Activated naive CD4-positive, alpha-beta T cell treated with Interleukin-2 at 50 U/mL for 16 hours (primary cell): Measurements from ENCODE around the gene FOXO4.

Experiments
- DNase-seq: peaks from one replicate; pipeline ENCODE4 v3.0.0-alpha.2; 2020

The FOXO4 gene

GRCh38 chrX:71147496-71148277 lies 52.0 kb downstream of the FOXO4 start:
- no peak for DNase-seq

GRCh38 chrX:71148278-71148663 lies 52.6 kb downstream of the FOXO4 start:
- DNase-seq: no peak

GRCh38 chrX:71151366-71151765 lies 55.7 kb downstream of the FOXO4 start:
- no peak for DNase-seq
